ENCODE data around the gene MRPS17.

DNA sequence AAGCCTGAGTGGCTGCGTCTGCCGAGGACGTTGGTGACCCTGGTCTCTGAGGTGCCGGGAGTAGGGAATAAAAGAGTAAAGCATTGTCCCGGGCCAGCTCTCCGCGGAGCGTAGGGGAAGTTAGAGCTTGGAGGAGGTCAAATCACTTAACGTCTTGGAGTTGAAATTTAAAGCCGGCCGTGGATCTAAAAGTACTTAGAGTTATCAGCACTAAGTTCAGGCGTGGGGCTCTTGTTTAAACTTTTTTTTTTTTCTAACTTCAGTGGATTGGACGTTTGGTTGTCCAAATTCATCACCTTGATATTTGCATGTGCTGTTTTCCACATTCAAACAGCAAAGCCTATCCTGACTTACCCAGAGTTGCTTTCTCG, 13.4 kb downstream of the MRPS17 start:
- TF ChIP-seq, protein P1, sequence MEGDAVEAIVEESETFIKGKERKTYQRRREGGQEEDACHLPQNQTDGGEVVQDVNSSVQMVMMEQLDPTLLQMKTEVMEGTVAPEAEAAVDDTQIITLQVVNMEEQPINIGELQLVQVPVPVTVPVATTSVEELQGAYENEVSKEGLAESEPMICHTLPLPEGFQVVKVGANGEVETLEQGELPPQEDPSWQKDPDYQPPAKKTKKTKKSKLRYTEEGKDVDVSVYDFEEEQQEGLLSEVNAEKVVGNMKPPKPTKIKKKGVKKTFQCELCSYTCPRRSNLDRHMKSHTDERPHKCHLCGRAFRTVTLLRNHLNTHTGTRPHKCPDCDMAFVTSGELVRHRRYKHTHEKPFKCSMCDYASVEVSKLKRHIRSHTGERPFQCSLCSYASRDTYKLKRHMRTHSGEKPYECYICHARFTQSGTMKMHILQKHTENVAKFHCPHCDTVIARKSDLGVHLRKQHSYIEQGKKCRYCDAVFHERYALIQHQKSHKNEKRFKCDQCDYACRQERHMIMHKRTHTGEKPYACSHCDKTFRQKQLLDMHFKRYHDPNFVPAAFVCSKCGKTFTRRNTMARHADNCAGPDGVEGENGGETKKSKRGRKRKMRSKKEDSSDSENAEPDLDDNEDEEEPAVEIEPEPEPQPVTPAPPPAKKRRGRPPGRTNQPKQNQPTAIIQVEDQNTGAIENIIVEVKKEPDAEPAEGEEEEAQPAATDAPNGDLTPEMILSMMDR (IDR thresholded peaks at IDR 0.05) = peak in 1 of 12 donors; percentile 7
- peak in 1 of 2 donors; percentile 2 for TF ChIP-seq POLR2A (IDR thresholded peaks at IDR 0.05)

All from heart left ventricle (tissue), 13 donors.